Measurements from ENCODE around the gene ZNF621.

Gene ZNF621

DNA sequence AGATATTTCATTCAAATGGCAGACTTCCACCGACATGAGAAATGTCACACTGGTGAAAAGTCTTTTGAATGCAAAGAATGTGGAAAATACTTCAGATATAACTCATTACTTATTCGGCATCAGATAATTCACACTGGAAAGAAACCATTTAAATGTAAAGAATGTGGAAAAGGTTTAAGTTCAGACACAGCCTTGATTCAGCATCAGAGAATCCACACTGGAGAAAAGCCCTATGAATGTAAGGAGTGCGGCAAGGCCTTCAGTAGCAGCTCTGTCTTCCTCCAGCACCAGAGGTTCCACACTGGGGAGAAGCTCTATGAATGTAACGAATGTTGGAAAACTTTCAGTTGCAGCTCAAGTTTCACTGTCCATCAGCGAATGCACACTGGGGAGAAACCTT, 8.6 kb upstream of the ZNF621 start:
- peak; percentile 68 for DNase-seq (ENCODE audit: low read depth)
- TF ChIP-seq, protein P1, sequence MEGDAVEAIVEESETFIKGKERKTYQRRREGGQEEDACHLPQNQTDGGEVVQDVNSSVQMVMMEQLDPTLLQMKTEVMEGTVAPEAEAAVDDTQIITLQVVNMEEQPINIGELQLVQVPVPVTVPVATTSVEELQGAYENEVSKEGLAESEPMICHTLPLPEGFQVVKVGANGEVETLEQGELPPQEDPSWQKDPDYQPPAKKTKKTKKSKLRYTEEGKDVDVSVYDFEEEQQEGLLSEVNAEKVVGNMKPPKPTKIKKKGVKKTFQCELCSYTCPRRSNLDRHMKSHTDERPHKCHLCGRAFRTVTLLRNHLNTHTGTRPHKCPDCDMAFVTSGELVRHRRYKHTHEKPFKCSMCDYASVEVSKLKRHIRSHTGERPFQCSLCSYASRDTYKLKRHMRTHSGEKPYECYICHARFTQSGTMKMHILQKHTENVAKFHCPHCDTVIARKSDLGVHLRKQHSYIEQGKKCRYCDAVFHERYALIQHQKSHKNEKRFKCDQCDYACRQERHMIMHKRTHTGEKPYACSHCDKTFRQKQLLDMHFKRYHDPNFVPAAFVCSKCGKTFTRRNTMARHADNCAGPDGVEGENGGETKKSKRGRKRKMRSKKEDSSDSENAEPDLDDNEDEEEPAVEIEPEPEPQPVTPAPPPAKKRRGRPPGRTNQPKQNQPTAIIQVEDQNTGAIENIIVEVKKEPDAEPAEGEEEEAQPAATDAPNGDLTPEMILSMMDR (IDR thresholded peaks at IDR 0.05; ENCODE audit: low read length, missing control alignments): no peak
- no peak overlapping the region for H3K4me3 ChIP-seq (replicated peaks; ENCODE audit: low read depth, low read length)

DNA sequence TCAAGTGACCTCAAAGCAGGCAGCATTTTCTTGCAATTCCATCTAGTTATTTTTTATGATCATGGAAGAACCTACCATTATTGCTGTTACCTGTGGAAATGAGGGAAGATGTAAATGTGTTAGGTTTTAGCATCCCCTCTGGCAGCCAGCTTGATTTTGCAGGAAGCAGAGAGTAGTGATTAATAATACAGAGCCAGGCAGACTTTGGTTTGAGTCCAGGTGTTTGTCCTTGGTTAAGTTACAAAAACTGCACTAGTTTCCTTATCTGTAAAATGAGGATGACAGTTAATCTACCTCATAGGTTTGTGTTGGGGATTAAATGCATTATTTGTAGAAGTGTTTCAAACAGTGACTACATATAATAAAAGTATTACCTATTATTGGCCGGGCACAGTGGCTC, 6.7 kb upstream of the ZNF621 start:
- H3K4me3 ChIP-seq (replicated peaks; ENCODE audit: low read depth, low read length): no peak overlapping the region
- no peak for DNase-seq (ENCODE audit: low read depth)

DNA sequence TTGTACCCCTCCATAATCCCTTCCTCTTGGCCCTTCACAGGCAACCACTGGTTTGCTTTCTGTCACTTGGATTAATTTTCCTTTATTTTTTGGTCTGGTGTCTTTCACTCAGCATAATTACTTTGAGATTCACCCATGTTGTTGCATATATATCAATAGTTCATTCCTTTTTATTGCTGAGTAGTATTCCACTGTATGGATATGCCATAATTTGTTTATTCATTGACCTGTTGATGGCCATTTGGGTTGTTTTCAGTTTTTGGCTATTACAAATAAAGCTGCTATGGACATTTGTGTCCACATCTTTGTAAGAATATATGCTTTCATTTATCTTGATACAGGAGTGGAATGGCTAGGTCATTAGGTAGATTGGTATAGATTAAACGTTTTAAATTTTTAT, 5.9 kb upstream of the ZNF621 start:
- H3K4me3 ChIP-seq (replicated peaks; ENCODE audit: low read depth, low read length): no peak overlapping the region
- DNase-seq (ENCODE audit: low read depth): no peak
- TF ChIP-seq, protein P1 (IDR thresholded peaks at IDR 0.05; ENCODE audit: low read length, missing control alignments): no peak

More for the DNA sequence above, 6.7 kb upstream of the ZNF621 start:
- TF ChIP-seq, protein P1 (IDR thresholded peaks at IDR 0.05; ENCODE audit: low read length, missing control alignments): no peak

DNA sequence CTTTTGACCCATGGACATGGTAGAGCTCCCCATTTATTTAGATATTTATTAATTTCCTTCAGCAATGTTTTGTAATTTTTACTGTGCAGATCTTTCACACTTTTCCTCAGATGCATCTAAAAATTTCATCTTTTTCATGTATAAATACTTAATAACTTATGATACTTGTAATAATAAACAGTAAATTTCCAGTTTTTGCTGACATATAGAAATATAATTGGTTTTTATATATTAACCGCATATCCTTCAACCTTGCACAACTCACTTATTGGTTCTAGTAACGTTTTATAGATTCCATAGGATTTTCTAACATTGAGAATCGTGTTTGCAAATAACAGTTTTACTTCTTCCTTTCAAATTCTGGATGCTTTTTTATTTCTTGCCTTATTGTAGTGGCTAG, 3.5 kb upstream of the ZNF621 start:
- TF ChIP-seq, protein P1 (IDR thresholded peaks at IDR 0.05; ENCODE audit: low read length, missing control alignments): no peak
- no peak overlapping the region for H3K4me3 ChIP-seq (replicated peaks; ENCODE audit: low read depth, low read length)
- DNase-seq (ENCODE audit: low read depth): no peak

DNA sequence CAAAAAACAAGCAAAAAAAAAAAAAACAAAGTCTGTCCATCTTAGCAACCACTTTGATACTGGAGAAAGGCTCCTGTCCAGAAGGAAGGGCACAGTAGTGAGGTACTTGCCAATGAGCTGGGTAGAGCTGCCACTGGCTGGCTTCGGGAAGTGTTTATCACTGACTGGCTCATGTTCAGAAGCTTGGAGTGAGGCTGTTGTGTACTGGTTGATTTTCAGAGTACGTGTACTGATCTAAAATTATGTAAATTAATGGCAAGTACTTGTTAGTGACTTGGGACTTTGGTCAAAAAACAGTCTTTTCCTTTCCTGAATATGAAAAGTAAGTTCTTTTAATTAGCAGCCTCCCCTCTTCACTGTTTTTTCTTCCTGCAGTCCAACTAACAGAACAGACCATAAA, 979 bp upstream of the ZNF621 start:
- TF ChIP-seq, protein P1 (IDR thresholded peaks at IDR 0.05; ENCODE audit: low read length, missing control alignments): no peak
- no peak overlapping the region for H3K4me3 ChIP-seq (replicated peaks; ENCODE audit: low read depth, low read length)
- DNase-seq (ENCODE audit: low read depth): no peak

DNA sequence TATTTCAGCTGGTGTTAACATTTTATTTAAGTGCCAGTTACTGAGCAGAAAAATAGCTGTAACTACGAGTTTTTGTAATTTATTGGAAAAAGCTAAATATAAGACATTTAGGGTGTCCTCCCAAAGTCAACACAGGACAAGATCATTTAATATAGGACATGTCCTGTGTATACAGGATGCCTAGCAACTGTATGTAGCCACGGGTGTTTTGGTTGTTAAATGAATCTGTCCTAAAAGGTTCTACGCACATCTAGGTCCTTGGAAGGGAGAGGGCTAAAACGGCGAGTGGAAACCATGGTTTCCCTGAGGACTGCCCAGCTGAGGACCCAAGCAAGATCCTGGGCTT, 565 bp upstream of the ZNF621 start:
- TF ChIP-seq, protein P1 (IDR thresholded peaks at IDR 0.05; ENCODE audit: low read length, missing control alignments): no peak
- peak overlapping the region; percentile 73 for H3K4me3 ChIP-seq (replicated peaks; ENCODE audit: low read depth, low read length)
- DNase-seq (ENCODE audit: low read depth): no peak

DNA sequence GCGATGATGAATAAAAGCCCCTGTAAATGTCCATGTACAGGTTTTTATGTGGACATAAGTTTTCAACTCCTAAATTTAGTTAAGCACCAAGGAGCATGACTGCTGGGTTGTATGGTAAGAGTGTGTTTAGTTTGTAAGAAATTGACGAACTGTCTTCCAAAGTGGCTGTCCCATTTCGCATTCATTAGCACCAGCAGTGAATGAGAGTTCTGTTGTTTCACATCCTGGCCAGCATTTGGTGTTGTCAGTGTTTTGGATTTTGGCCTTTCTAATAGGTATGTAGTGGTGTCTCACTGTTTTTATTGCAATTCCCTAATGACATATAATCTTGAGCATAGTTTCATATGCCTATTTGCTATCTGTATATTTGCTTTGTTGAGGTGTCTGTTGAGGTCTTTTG, 3.7 kb downstream of the ZNF621 start:
- DNase-seq (ENCODE audit: low read depth): no peak
- no peak overlapping the region for H3K4me3 ChIP-seq (replicated peaks; ENCODE audit: low read depth, low read length)
- TF ChIP-seq, protein P1 (IDR thresholded peaks at IDR 0.05; ENCODE audit: low read length, missing control alignments): no peak

Data from fibroblast of pulmonary artery (primary cell).